Measurements from ENCODE around the gene GNAQ. TPM values are rescaled to one million over a fixed set of nuclear protein-coding genes. Genes with fewer than 3 reads are reported as not detected.
A peak's percentile ranks its signal among the peaks of the same experiment; 100 is the strongest.

Gene GNAQ
- 58.1 TPM for polyA plus RNA-seq (2013)

DNA sequence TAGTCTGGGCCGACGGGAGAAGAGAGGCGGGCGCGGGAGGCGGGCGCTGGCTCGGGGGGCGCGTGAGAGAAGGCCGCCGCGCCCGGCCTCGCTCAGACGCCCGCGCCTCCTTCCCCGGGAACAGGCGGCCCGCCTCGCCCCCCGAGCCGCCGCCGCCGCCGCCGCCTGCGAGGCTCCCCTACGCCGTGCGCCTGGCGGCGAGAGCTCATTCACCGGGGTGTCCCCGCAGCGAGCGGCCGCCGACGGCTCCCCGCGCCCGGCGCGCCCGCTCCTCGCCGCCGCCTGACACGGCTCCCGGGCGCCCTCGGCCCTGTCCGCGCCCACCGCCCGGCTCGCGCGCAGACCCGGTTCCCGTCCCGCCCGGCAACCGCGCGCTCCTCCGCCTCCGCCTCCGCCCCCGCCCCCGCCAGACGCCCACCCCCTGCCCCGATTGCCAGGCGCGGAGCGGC, at the start of gene GNAQ:
Gene GNAQ, minus strand, starts transcription at position 368 of the 449 bp plus-strand sequence. CDS start 576 bp downstream, outside the sequence.
- 0% methylated on average over 63 of the region's 79 CpGs for WGBS (ENCODE audit: insufficient coverage)
- peaks cover 30 to 61% (median 47%) of the 10 kb centered on the region in 4 experiments for H3K4me1 ChIP-seq (ENCODE audit: control extremely low read depth in 1 of 4, control insufficient read depth in 4 of 4, insufficient read depth in 4 of 4, low read length in 3 of 4)
- ChIA-PET POLR2A (interaction anchor here (0.8 to 1.4 kb wide), 3 partner anchors 11 to 77 kb away, joined by 3 read pairs; no protein-coding TSS in a partner anchor), CTCF (interaction anchor here (1.3 to 1.8 kb wide), 2 partner anchors 46 to 77 kb away, joined by 3 to 4 read pairs; no protein-coding TSS in a partner anchor)
- DNase-seq, result peak in 1 of 3 donors; percentile 75
- H3K27ac ChIP-seq (ENCODE audit: insufficient read depth in 1 of 2, low read depth in 1 of 2, low read length in 2 of 2, poor library complexity in 1 of 2, severe bottlenecking in 2 of 2), result peak within 1 kb of the TSS; percentile 95 to 97
- no peaks in the 10 kb centered on the region for H3K27me3 ChIP-seq (replicated peaks in 2 of 5; ENCODE audit: control insufficient read depth in 4 of 5, insufficient read depth in 5 of 5, low read length in 4 of 5)
- H3K9me3 ChIP-seq (ENCODE audit: control extremely low read depth in 1 of 5, control insufficient read depth in 4 of 5, insufficient read depth in 2 of 5, low read depth in 1 of 5, low read length in 4 of 5), result no peaks in the 10 kb centered on the region
- no peaks in the 10 kb centered on the region for H3K36me3 ChIP-seq (ENCODE audit: control insufficient read depth in 4 of 4, insufficient read depth in 4 of 4, low read length in 3 of 4)
- peak within 1 kb of the TSS; percentile 74 to 97 (median 84) for H3K4me3 ChIP-seq (ENCODE audit: control insufficient read depth in 1 of 7, extremely low read depth in 1 of 7, insufficient read depth in 4 of 7, low read depth in 2 of 7, low read length in 6 of 7)

DNA sequence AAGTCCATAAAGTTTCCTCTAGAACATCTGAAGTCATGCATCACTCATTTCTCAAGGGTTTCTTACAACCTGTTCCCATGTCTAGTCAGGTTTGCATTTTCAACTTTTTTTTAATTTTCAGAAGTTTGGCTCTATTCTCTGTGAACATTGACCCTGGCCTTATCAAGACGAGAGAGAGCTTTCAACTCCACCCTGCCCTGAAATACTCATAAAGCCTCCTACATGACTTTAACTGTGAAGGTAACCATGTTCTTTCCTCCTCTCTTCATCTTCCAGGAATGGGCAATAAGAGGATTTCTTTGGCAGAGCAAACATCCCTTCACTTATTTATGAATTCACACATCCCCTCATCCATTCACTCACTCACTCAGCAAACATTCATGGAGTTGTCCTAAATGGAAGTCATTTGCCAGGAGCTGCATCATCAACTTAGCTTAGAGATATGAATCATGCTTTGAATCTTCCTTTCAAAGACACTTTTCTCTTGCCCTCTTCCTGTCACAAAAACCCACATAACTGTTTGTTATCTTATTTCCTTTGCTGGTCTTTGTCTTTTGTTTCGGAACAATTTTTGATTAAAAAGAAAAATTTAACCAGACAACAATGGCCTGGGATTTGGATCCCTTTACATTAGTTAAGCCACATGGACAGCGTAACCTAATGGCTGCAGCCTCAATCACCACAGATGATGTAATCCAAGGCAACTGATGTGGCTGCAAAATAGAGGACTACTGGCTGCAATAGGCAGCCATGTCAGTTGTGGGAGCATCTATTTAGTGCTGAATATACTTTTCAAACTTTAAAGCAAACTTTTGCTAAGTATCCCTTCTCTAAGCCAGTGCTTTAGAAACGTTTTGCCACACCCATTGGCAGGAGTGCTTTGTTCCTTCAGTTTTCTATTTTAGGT, 43.0 kb upstream of the GNAQ start:
- Histone ChIP-seq H3K36me3 (ENCODE audit: control insufficient read depth in 4 of 4, insufficient read depth in 4 of 4, low read length in 3 of 4) (no peaks in the 10 kb centered on the region), H3K27me3 (replicated peaks in 2 of 5; ENCODE audit: control insufficient read depth in 4 of 5, insufficient read depth in 5 of 5, low read length in 4 of 5) (no peaks in the 10 kb centered on the region), H3K4me1 (ENCODE audit: control extremely low read depth in 1 of 4, control insufficient read depth in 4 of 4, insufficient read depth in 4 of 4, low read length in 3 of 4) (peaks cover 0 to 12% (median 10%) of the 10 kb centered on the region in 4 experiments), H3K4me3 (ENCODE audit: control insufficient read depth in 1 of 7, extremely low read depth in 1 of 7, insufficient read depth in 4 of 7, low read depth in 2 of 7, low read length in 6 of 7) (no peak overlapping the region), H3K9me3 (ENCODE audit: control extremely low read depth in 1 of 5, control insufficient read depth in 4 of 5, insufficient read depth in 2 of 5, low read depth in 1 of 5, low read length in 4 of 5) (no peaks in the 10 kb centered on the region), H3K27ac (ENCODE audit: insufficient read depth in 1 of 2, low read depth in 1 of 2, low read length in 2 of 2, poor library complexity in 1 of 2, severe bottlenecking in 2 of 2) (no peak overlapping the region)
- WGBS (ENCODE audit: insufficient coverage), result 83% methylated on average over 3 of the region's 4 CpGs
- POLR2A ChIA-PET, result no interaction called here
- CTCF ChIA-PET, result interaction anchor here (1.1 to 1.4 kb wide), 3 partner anchors 21 to 40 kb away, joined by 3 to 4 read pairs (median 3); no protein-coding TSS in a partner anchor
- DNase-seq, result peak in 2 of 3 donors; percentile 29 to 45

DNA sequence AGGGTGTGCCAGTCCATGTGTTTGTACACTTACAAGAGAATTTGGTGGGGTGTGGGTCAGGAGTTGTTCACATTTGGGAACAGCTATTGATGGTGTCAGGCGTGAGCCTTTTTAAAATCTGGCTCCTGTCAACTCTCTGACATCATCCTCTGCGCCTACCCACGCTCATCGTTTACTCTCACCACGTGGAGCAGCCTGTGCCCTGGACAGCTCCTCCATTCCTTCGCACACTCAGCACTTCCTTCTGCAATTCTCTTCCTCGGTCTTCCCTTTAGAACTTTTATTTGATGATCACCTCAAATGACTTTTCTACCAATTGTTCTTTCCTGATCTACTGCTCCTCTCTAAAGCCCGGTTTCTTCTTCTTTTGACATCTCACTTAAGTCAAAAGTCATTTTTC, 42.1 kb upstream of the GNAQ start:
- CTCF ChIA-PET, result interaction anchor here (1.3 to 1.4 kb wide), 3 partner anchors 10 to 39 kb away, joined by 3 to 4 read pairs (median 3); no protein-coding TSS in a partner anchor

DNA sequence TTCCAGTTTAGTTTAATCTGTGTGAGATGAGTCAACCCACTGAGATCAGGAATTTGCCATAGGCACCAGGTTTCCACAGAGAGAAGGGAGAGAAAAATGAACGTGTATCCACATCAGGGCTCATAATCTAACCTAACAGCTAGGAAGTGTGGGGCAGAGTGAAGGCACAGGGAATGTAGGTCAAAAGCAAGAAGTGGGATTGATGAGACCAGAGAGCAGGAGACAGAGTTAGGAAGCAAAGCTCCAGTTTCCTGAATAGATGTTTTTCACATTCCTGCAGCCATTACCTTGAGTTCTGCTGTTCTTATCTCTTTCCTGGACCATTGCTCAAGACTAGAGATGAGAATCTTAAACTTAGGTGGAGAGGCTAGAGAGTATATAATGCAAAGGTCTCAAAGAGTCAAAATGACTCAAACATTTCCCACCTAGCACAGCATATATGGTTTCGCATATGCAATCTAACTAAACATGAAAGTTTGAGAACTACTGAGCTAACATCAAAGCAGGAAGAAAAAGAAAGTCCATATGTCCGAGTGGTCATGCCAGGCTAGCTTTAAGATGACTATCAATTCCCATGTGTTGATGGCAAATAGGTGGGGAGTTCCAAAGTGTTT, 41.1 kb upstream of the GNAQ start:
- WGBS (ENCODE audit: insufficient coverage), result 100% methylated on average over 3 of the region's 3 CpGs
- no peaks in the 10 kb centered on the region for H3K27me3 ChIP-seq (replicated peaks in 2 of 5; ENCODE audit: control insufficient read depth in 4 of 5, insufficient read depth in 5 of 5, low read length in 4 of 5)
- CTCF ChIA-PET, result interaction anchor here (1.3 kb wide), 1 partner anchor 9 kb away, joined by 3 read pairs; no protein-coding TSS in a partner anchor
- no peak overlapping the region for H3K27ac ChIP-seq (ENCODE audit: insufficient read depth in 1 of 2, low read depth in 1 of 2, low read length in 2 of 2, poor library complexity in 1 of 2, severe bottlenecking in 2 of 2)
- DNase-seq, result no peak
- no peaks in the 10 kb centered on the region for H3K36me3 ChIP-seq (ENCODE audit: control insufficient read depth in 4 of 4, insufficient read depth in 4 of 4, low read length in 3 of 4)
- H3K4me1 ChIP-seq (ENCODE audit: control extremely low read depth in 1 of 4, control insufficient read depth in 4 of 4, insufficient read depth in 4 of 4, low read length in 3 of 4), result peaks cover 0 to 12% (median 10%) of the 10 kb centered on the region in 4 experiments
- no peaks in the 10 kb centered on the region for H3K9me3 ChIP-seq (ENCODE audit: control extremely low read depth in 1 of 5, control insufficient read depth in 4 of 5, insufficient read depth in 2 of 5, low read depth in 1 of 5, low read length in 4 of 5)
- H3K4me3 ChIP-seq (ENCODE audit: control insufficient read depth in 1 of 7, extremely low read depth in 1 of 7, insufficient read depth in 4 of 7, low read depth in 2 of 7, low read length in 6 of 7), result no peak overlapping the region
- POLR2A ChIA-PET, result no interaction called here

More for the DNA sequence above, 42.1 kb upstream of the GNAQ start:
- DNase-seq, result peak in 1 of 3 donors; percentile 24
- Histone ChIP-seq H3K4me1 (ENCODE audit: control extremely low read depth in 1 of 4, control insufficient read depth in 4 of 4, insufficient read depth in 4 of 4, low read length in 3 of 4) (peaks cover 0 to 12% (median 10%) of the 10 kb centered on the region in 4 experiments), H3K4me3 (ENCODE audit: control insufficient read depth in 1 of 7, extremely low read depth in 1 of 7, insufficient read depth in 4 of 7, low read depth in 2 of 7, low read length in 6 of 7) (no peak overlapping the region), H3K36me3 (ENCODE audit: control insufficient read depth in 4 of 4, insufficient read depth in 4 of 4, low read length in 3 of 4) (no peaks in the 10 kb centered on the region), H3K27ac (ENCODE audit: insufficient read depth in 1 of 2, low read depth in 1 of 2, low read length in 2 of 2, poor library complexity in 1 of 2, severe bottlenecking in 2 of 2) (no peak overlapping the region), H3K27me3 (replicated peaks in 2 of 5; ENCODE audit: control insufficient read depth in 4 of 5, insufficient read depth in 5 of 5, low read length in 4 of 5) (no peaks in the 10 kb centered on the region), H3K9me3 (ENCODE audit: control extremely low read depth in 1 of 5, control insufficient read depth in 4 of 5, insufficient read depth in 2 of 5, low read depth in 1 of 5, low read length in 4 of 5) (no peaks in the 10 kb centered on the region)
- 53% methylated on average over 7 of the region's 8 CpGs for WGBS (ENCODE audit: insufficient coverage)
- POLR2A ChIA-PET, result no interaction called here

DNA sequence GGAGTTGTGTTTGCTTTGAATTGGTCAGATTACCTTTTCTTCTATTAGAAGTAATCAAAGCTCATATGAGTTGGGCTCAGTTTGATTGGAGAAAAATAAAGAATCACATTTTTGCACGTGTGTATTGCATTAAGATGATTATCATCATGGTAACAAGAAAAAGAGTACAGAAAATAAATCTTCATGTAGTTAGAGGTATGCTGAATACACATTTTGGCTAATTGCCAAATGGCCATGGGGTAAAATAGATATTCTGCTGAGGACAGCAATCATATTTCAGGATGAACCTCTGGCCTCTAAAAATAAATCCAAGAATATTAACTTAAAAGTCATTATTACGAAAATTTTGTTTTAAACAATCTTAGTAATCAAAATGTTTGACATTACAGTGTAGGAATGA, 38.9 kb upstream of the GNAQ start:
- ChIA-PET CTCF (interaction anchor here (0.9 to 1.3 kb wide), 2 partner anchors 18 to 25 kb away, joined by 3 read pairs; no protein-coding TSS in a partner anchor), POLR2A (no interaction called here)
- DNase-seq, result no peak
- no peaks in the 10 kb centered on the region for H3K9me3 ChIP-seq (ENCODE audit: control extremely low read depth in 1 of 5, control insufficient read depth in 4 of 5, insufficient read depth in 2 of 5, low read depth in 1 of 5, low read length in 4 of 5)
- WGBS (ENCODE audit: insufficient coverage), result no CpG with 5 or more reads among the region's 2 CpGs
- no peaks in the 10 kb centered on the region for H3K27me3 ChIP-seq (replicated peaks in 2 of 5; ENCODE audit: control insufficient read depth in 4 of 5, insufficient read depth in 5 of 5, low read length in 4 of 5)
- peaks cover 0 to 12% (median 10%) of the 10 kb centered on the region in 4 experiments for H3K4me1 ChIP-seq (ENCODE audit: control extremely low read depth in 1 of 4, control insufficient read depth in 4 of 4, insufficient read depth in 4 of 4, low read length in 3 of 4)
- no peak overlapping the region for H3K27ac ChIP-seq (ENCODE audit: insufficient read depth in 1 of 2, low read depth in 1 of 2, low read length in 2 of 2, poor library complexity in 1 of 2, severe bottlenecking in 2 of 2)
- no peak overlapping the region for H3K4me3 ChIP-seq (ENCODE audit: control insufficient read depth in 1 of 7, extremely low read depth in 1 of 7, insufficient read depth in 4 of 7, low read depth in 2 of 7, low read length in 6 of 7)
- no peaks in the 10 kb centered on the region for H3K36me3 ChIP-seq (ENCODE audit: control insufficient read depth in 4 of 4, insufficient read depth in 4 of 4, low read length in 3 of 4)

DNA sequence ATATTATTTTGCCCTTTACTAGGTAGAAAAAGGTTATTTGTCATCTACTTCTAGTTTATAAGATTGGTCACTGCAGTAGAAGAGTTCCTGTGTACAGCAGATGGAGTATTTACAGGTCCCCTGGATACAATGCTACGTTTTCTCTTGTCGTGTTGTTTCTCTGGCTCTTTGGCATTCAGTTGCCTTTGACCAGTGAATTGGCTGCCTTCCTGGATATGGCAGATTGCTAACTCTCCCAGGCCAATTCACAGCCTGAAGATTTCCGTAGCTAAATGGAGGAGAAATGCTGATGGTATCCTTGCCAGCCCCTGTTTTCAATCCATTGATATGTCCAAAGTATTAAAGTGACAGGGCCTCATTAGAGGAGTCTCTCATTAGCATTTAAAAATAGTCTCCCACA, 32.5 kb upstream of the GNAQ start:
- CTCF ChIA-PET, result interaction anchor here (1.0 to 1.4 kb wide), 2 partner anchors 9 to 10 kb away, joined by 3 read pairs; no protein-coding TSS in a partner anchor
- 100% methylated on average over 3 of the region's 3 CpGs for WGBS (ENCODE audit: insufficient coverage)
- no peaks in the 10 kb centered on the region for H3K27me3 ChIP-seq (replicated peaks in 2 of 5; ENCODE audit: control insufficient read depth in 4 of 5, insufficient read depth in 5 of 5, low read length in 4 of 5)
- DNase-seq, result no peak
- no peak overlapping the region for H3K27ac ChIP-seq (ENCODE audit: insufficient read depth in 1 of 2, low read depth in 1 of 2, low read length in 2 of 2, poor library complexity in 1 of 2, severe bottlenecking in 2 of 2)
- H3K4me3 ChIP-seq (ENCODE audit: control insufficient read depth in 1 of 7, extremely low read depth in 1 of 7, insufficient read depth in 4 of 7, low read depth in 2 of 7, low read length in 6 of 7), result no peak overlapping the region
- H3K9me3 ChIP-seq (ENCODE audit: control extremely low read depth in 1 of 5, control insufficient read depth in 4 of 5, insufficient read depth in 2 of 5, low read depth in 1 of 5, low read length in 4 of 5), result no peaks in the 10 kb centered on the region
- no peaks in the 10 kb centered on the region for H3K4me1 ChIP-seq (ENCODE audit: control extremely low read depth in 1 of 4, control insufficient read depth in 4 of 4, insufficient read depth in 4 of 4, low read length in 3 of 4)
- POLR2A ChIA-PET, result no interaction called here
- no peaks in the 10 kb centered on the region for H3K36me3 ChIP-seq (ENCODE audit: control insufficient read depth in 4 of 4, insufficient read depth in 4 of 4, low read length in 3 of 4)

Measured in common myeloid progenitor, CD34-positive (primary cell).